ENCODE data around the gene M1AP.

M1AP gene

GRCh38 chr2:74603282-74604000 lies 44.7 kb downstream of the M1AP start:
- in situ Hi-C loops (cut with MboI; ENCODE audit: low pct_unique_long_range_greater_than_20kb, low sequenced_read_pairs): no loop called here
- no peak for DNase-seq

DNA sequence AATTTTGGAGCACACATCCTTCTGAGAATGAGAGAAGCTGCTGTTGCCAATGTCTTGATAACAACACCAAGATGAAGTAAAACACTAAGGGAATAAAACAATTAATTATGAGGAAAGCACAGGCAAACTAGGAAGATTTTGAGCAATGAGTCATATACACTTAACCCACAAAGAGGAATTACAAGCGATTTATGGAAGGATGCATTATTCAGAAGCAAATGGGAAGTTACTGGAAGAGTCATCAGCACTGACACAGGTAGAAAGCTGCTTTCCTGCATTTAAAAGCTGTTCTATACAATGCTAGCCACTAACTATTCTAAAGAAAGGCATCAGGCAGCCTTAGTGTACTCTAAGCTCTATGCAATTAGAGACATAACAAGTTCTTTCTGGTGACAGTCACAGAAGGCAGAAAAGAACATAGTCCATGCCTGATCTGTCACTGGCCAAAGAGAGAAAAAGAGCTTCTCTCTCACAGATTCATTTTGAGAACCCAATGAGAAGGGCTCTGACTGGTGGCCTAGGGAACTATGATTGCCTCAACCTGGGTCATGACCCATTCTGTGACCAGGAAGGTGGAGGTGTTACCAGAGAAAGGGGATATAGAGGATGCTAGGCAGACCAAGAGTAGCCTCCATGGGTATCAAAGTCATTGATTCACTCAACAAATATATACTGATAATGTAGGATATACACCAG lies 45.4 kb downstream of the M1AP start:
- in situ Hi-C loops (cut with MboI; ENCODE audit: low pct_unique_long_range_greater_than_20kb, low sequenced_read_pairs): no loop called here
- no peak for DNase-seq

DNA sequence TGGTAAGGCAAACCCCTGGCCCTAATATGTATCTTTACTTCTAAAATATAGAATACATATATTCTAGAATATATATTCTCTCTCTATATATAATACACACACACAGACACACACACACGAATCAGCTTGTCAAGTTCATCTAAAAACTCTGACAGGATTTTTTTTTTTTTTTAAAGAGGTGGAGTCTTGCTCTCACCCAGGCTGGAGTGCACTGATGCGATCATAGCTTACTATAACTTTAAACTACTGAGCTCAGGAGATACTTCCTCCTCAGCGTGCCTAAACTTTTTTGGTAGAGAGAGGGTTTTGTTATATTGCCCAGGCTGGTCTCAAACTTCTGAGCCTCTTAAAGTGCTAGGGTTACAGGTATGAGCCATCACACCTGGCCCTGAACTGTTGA lies 48.5 kb downstream of the M1AP start:
- DNase-seq: peak; percentile 50
- in situ Hi-C loops (cut with MboI; ENCODE audit: low pct_unique_long_range_greater_than_20kb, low sequenced_read_pairs): loop anchor here (10.0 kb wide), 1 partner anchor 115 kb away; the partner anchor contains the start of genes CCDC142 and TTC31

DNA sequence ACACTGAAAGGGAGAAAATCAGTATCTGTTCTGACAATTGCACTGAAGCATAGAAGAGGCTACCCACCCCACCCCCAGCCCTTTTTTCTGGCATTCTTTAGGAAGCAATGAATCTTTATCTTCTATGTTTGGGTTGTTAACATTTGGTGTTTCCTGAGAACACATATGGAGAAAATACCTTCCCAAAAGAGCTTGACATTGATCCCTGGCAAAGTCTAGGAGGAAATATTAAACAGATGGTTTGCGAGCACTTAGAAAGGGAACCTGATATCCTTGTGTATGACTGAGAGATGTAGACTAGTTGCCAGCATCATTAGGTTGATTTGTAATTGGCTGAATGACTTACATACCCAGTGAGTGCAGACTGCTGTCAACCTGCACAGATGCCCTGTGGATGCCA lies 50.7 kb downstream of the M1AP start:
- in situ Hi-C loops (cut with MboI; ENCODE audit: low pct_unique_long_range_greater_than_20kb, low sequenced_read_pairs): loop anchor here (10.0 kb wide), 1 partner anchor 113 kb away; the partner anchor contains the start of genes CCDC142 and TTC31

GRCh38 chr2:74596584-74596983 lies 51.5 kb downstream of the M1AP start:
- no peak for DNase-seq
- in situ Hi-C loops (cut with MboI; ENCODE audit: low pct_unique_long_range_greater_than_20kb, low sequenced_read_pairs): loop anchor here (10.0 kb wide), 1 partner anchor 112 kb away; the partner anchor contains the start of genes CCDC142 and TTC31

More for the DNA sequence above, 50.7 kb downstream of the M1AP start:
- no peak for DNase-seq

DNA sequence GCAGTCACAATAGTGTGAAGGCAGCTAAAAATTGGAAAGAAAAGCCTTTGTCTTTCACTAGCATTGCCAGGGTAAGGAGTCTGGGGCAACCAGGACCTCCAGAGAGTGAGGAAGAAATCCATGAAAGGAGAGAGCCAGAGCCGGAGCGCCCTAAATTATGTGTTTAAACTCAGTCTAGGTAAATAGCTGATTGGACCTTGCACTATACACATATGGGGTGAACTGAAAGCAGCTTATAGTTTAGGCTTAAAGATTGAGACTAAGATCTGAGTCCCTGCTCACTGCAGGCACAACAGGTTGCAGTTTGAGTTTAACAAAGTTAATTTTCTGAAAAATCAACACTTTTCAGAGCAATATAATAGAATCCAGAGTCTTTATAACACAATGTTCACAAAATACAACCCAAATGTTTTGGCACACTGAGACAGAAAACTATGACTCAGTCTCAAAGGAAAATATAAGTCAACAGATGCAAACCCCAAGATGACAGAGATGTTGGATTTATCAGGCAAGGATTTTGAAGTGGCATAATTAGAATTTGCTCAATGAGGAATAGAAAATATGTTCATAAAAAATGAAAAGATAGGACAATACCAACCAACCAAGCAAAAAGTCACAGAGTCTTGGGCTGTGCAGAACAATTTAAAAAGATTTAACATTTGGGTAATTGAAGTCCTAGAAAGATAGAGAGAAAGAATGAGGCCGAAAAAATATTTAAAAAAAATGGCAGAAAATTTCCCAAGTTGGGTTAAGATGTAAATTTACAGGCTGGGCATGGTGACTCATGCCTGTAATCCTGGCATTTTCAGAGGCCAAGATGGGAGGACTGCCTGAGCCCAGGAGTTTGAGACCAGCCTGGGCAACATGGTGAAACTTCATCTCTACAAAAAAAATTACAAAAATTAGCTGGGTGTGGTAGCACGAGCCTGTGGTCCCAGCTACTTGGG lies 54.0 kb downstream of the M1AP start:
- no peak for DNase-seq
- in situ Hi-C loops (cut with MboI; ENCODE audit: low pct_unique_long_range_greater_than_20kb, low sequenced_read_pairs): loop anchor here (10.0 kb wide), 1 partner anchor 109 kb away; the partner anchor contains the start of genes CCDC142 and TTC31

- no peak for DNase-seq
- in situ Hi-C loops (cut with MboI; ENCODE audit: low pct_unique_long_range_greater_than_20kb, low sequenced_read_pairs): no loop called here
Observed at GRCh38 chr2:74588664-74589063, 59.5 kb downstream of the M1AP start.

DNA sequence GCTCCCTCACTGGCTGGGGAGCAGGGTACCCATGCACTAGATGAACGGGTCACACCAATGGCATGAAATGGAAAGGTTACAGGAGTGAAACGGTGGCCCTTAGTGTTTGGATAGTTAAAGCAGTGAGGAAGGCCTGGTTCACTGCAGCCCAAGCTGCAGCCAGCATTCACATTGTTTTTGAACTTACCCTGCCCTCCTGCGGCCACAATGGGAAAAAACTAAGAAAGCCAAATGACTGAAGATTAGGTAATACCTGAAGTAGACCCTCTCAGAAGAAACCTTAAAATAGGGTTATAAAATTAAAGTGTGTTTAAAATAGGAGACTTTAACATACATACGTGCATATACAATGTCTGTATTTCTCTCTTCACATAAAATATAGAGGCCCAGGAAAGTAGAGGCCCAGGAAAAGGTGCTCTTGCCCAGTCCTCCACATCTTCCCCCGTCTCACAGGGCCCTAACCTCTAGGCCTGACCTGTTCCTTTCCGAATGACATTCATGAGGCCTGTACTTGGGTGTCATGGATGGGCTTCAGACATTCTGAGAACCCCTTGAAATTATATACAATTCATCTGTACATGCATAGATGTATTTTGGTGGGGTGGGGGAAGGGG lies 60.4 kb downstream of the M1AP start:
- in situ Hi-C loops (cut with MboI; ENCODE audit: low pct_unique_long_range_greater_than_20kb, low sequenced_read_pairs): no loop called here
- DNase-seq: peak; percentile 85

GRCh38 chr2:74585406-74586185 lies 62.5 kb downstream of the M1AP start:
- in situ Hi-C loops (cut with MboI; ENCODE audit: low pct_unique_long_range_greater_than_20kb, low sequenced_read_pairs): no loop called here
- DNase-seq: peak; percentile 61

DNA sequence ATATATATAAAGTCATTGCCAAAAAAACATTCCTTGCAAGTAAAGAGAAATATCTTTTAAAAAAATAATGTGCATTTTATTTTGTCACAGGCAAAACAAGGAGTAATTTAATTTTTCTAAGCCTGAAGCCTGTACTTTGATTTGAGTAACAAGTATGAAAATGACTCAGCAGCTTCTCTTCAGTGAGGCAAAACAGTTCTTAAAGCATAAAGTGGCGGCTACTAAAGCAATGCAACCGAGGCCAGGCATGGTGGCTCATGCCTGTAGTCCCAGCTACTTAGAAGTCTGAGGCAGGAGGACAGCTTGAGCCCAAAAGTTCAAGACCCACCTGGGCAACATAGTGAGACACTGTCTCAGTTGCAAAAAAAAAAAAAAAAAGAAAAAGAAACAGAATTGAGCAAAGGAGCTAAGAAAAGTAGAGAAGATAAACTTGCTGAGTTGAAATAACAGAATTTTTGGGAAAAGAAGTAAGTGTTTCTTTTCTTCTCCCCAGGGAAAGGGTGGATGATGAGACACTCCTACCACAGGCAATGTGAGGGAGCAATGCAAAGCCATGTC lies 64.0 kb downstream of the M1AP start:
- in situ Hi-C loops (cut with MboI; ENCODE audit: low pct_unique_long_range_greater_than_20kb, low sequenced_read_pairs): no loop called here
- no peak for DNase-seq

DNA sequence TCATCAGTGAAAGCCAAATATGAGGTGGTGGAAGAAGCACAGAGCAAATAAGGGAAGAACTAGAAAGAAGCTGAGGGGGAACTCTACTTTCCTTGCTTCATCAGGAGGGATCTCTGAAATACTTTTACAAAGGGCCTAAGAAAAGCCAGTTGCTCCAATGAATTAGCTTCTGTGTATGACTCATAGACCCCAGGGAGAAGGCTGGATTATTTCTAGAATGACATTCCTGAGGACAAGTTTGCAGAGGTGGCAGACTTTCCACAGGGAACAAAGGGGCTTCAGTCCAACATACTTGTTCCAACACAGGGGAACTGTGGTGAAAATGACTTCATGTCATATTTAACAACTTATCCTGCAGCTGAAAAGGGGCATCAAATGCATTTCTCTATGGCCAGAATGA lies 64.6 kb downstream of the M1AP start:
- in situ Hi-C loops (cut with MboI; ENCODE audit: low pct_unique_long_range_greater_than_20kb, low sequenced_read_pairs): no loop called here
- DNase-seq: no peak

GRCh38 chr2:74582184-74582583 lies 65.9 kb downstream of the M1AP start:
- DNase-seq: no peak
- in situ Hi-C loops (cut with MboI; ENCODE audit: low pct_unique_long_range_greater_than_20kb, low sequenced_read_pairs): no loop called here

DNA sequence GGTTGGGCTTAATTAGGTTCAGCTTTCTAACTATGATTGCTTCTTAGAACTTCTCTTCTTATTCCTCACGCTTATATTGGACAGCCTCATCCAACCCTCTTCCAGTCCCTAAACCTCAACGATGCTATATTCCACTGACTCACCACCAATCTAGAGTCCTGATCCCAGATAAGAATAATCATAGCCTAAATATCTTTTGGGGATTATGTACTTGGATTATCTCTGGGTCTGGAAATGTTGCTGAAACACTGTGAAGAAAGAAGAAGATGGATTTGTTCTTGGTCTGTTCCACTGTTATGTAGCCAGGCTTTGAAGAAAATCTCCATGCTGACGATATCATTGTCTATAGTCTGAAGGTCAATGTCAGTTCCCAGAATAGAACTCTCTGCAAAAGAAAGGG lies 66.7 kb downstream of the M1AP start:
- DNase-seq: no peak
- in situ Hi-C loops (cut with MboI; ENCODE audit: low pct_unique_long_range_greater_than_20kb, low sequenced_read_pairs): no loop called here

DNA sequence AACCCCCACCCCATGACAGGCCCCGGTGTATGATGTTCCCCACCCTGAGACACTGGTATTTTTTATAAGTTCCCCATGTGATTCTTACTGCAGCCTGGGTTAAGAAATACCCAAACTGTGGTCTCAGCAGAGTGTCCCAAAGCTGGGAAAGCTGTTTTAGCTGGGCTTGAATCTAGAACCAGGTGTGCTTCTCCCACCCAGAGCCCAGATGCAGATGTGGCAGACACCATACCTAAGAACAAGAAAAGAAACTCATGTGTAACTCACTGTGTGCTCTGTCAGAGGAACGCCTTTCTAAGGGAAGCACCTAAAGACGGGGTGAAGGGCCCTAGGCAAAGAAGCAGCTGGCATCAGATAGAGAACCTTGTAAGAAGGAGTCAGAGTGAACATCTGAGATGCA lies 69.7 kb downstream of the M1AP start:
- in situ Hi-C loops (cut with MboI; ENCODE audit: low pct_unique_long_range_greater_than_20kb, low sequenced_read_pairs): no loop called here
- no peak for DNase-seq

- in situ Hi-C loops (cut with MboI; ENCODE audit: low pct_unique_long_range_greater_than_20kb, low sequenced_read_pairs): no loop called here
- peak; percentile 87 for DNase-seq
Observed at GRCh38 chr2:74577448-74577847, 70.7 kb downstream of the M1AP start.

- peak; percentile 89 for DNase-seq
- in situ Hi-C loops (cut with MboI; ENCODE audit: low pct_unique_long_range_greater_than_20kb, low sequenced_read_pairs): no loop called here
Observed at GRCh38 chr2:74576863-74577229, 71.3 kb downstream of the M1AP start.

DNA sequence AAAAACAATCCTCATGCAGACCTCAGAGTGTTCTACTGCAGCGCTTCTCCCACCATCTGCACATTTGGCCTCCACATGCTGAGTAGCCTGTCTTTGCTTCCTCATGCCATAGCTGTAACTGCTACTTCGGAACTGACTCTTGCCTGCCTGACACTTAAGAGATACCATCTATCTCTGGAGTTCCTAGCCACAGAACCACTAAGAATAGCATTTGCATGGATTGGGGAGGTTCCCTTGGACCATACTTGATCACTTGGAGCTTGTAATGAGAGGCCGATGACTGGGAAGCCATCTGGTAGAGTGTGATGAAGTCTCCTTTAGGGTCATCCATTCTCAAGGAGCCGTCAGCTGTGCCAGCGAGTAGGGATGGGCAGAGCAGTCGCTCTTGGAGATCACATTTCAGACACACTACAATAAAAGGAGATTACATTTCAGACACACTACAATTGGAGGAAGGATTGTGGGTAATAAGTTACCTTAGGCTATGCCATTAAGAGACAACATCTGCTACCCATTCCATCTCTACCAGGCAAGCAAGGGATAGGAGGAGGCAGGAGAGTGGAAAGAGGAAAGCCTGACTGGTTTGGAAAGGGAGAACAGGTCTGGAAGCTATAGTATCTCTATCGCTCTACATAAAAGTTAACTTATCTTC lies 71.8 kb downstream of the M1AP start:
- DNase-seq: peak; percentile 67
- in situ Hi-C loops (cut with MboI; ENCODE audit: low pct_unique_long_range_greater_than_20kb, low sequenced_read_pairs): no loop called here

DNA sequence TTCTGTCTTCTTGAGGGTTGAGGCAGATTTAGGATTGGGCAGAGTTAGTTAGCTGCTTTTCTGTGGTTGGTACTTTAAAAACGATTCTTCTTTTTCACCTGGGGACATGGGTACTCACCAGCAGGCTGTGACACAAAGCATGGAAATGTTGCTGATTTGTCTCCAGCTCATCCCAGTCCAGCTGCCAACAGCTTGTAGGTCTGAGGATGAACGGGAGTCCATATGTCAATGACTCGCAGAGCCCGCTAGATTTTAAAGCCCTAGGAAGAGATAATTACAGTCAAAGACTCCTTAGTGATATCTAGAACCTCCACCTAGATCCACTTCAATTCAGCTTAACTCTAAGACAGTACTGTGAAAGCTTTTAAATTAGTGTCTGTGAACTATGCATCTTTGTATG lies 72.8 kb downstream of the M1AP start:
- in situ Hi-C loops (cut with MboI; ENCODE audit: low pct_unique_long_range_greater_than_20kb, low sequenced_read_pairs): no loop called here
- no peak for DNase-seq

All from KBM-7 (cell line).